ENCODE data around the gene PDE7B.
A peak's percentile ranks its signal among the peaks of the same experiment; 100 is the strongest.

The PDE7B gene

GRCh38 chr6:136087986-136088385, 236.5 kb downstream of the PDE7B start:
- CTCF ChIA-PET, result no interaction called here
- TF ChIP-seq OVOL3 (tag by site-specific recombination; IDR thresholded peaks at IDR 0.05) (no peak), ZNF155 (tag by site-specific recombination; IDR thresholded peaks at IDR 0.05) (no peak), ZNF140 (tag by site-specific recombination; IDR thresholded peaks at IDR 0.05) (no peak), ZNF658 (tag by site-specific recombination; IDR thresholded peaks at IDR 0.05) (no peak), SP7 (tag by site-specific recombination; IDR thresholded peaks at IDR 0.05) (no peak), ZNF768 (tag by site-specific recombination; IDR thresholded peaks at IDR 0.05) (no peak), ZNF221 (tag by site-specific recombination; IDR thresholded peaks at IDR 0.05; ENCODE audit: borderline replicate concordance) (no peak), ZFHX2 (tag by site-specific recombination; conservative IDR thresholded peaks at IDR 0.05) (no peak), ZBTB17 (tag by site-specific recombination; IDR thresholded peaks at IDR 0.05) (no peak), ZNF664 (tag by site-specific recombination; IDR thresholded peaks at IDR 0.05) (no peak), KLF7 (tag by site-specific recombination; IDR thresholded peaks at IDR 0.05; ENCODE audit: borderline replicate concordance) (no peak), SP2 (tag by site-specific recombination; IDR thresholded peaks at IDR 0.05) (no peak), ZNF548 (tag by site-specific recombination; IDR thresholded peaks at IDR 0.05) (no peak), ZNF585B (tag by site-specific recombination; IDR thresholded peaks at IDR 0.05) (no peak), ZNF660 (tag by site-specific recombination; IDR thresholded peaks at IDR 0.05) (no peak), KLF1 (tag by site-specific recombination; IDR thresholded peaks at IDR 0.05) (no peak), ZBTB8A (tag by site-specific recombination; IDR thresholded peaks at IDR 0.05) (no peak)
- TF ChIP-seq, protein P1, sequence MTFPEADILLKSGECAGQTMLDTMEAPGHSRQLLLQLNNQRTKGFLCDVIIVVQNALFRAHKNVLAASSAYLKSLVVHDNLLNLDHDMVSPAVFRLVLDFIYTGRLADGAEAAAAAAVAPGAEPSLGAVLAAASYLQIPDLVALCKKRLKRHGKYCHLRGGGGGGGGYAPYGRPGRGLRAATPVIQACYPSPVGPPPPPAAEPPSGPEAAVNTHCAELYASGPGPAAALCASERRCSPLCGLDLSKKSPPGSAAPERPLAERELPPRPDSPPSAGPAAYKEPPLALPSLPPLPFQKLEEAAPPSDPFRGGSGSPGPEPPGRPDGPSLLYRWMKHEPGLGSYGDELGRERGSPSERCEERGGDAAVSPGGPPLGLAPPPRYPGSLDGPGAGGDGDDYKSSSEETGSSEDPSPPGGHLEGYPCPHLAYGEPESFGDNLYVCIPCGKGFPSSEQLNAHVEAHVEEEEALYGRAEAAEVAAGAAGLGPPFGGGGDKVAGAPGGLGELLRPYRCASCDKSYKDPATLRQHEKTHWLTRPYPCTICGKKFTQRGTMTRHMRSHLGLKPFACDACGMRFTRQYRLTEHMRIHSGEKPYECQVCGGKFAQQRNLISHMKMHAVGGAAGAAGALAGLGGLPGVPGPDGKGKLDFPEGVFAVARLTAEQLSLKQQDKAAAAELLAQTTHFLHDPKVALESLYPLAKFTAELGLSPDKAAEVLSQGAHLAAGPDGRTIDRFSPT (tag by site-specific recombination; IDR thresholded peaks at IDR 0.05), result no peak
- TF ChIP-seq, protein P2, sequence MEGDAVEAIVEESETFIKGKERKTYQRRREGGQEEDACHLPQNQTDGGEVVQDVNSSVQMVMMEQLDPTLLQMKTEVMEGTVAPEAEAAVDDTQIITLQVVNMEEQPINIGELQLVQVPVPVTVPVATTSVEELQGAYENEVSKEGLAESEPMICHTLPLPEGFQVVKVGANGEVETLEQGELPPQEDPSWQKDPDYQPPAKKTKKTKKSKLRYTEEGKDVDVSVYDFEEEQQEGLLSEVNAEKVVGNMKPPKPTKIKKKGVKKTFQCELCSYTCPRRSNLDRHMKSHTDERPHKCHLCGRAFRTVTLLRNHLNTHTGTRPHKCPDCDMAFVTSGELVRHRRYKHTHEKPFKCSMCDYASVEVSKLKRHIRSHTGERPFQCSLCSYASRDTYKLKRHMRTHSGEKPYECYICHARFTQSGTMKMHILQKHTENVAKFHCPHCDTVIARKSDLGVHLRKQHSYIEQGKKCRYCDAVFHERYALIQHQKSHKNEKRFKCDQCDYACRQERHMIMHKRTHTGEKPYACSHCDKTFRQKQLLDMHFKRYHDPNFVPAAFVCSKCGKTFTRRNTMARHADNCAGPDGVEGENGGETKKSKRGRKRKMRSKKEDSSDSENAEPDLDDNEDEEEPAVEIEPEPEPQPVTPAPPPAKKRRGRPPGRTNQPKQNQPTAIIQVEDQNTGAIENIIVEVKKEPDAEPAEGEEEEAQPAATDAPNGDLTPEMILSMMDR (tag by site-specific recombination; IDR thresholded peaks at IDR 0.05), result no peak
- H3K36me3 ChIP-seq (ENCODE audit: control insufficient read depth in 2 of 2, insufficient read depth in 1 of 2, low read length in 2 of 2), result no peaks in the 10 kb centered on the region

DNA sequence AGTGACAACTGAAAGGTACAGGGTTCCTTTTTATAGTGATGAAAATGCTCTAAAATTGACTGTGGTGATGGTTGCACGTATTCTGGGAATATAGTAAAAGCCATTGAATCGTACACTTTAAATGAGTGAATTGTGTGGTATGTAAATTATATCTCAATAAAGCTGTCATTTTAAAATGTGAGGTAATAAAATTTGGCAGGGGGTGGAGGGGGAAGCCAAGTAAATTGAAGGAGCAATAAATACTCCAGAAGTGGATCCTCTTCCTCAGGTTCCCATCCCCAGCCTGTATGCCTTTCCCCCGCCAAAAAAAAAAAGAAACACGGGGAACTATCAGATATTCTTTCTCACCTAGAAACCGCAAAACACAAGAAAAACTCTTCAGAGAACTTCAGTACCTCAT, 237.2 kb downstream of the PDE7B start:
- Histone ChIP-seq H3K4me3 (ENCODE audit: low read depth, low read length) (no peak overlapping the region), H3K9me3 (ENCODE audit: control insufficient read depth, insufficient read depth, low read depth, low read length) (no peaks in the 10 kb centered on the region), H3K4me1 (ENCODE audit: control insufficient read depth, insufficient read depth, low read length) (peaks cover 5% of the 10 kb centered on the region; the same call in 1 of the 2 replicates), H3K27ac (ENCODE audit: extremely low read depth, low read depth, low read length) (no peak overlapping the region), H3K36me3 (ENCODE audit: control insufficient read depth in 2 of 2, insufficient read depth in 1 of 2, low read length in 2 of 2) (no peaks in the 10 kb centered on the region)
- POLR2A ChIA-PET, result no interaction called here
- CTCF ChIA-PET, result no interaction called here
- no peak for TF ChIP-seq ZNF518A (tag by site-specific recombination; conservative IDR thresholded peaks at IDR 0.05; ENCODE audit: low read depth)
- TF ChIP-seq, protein P3, sequence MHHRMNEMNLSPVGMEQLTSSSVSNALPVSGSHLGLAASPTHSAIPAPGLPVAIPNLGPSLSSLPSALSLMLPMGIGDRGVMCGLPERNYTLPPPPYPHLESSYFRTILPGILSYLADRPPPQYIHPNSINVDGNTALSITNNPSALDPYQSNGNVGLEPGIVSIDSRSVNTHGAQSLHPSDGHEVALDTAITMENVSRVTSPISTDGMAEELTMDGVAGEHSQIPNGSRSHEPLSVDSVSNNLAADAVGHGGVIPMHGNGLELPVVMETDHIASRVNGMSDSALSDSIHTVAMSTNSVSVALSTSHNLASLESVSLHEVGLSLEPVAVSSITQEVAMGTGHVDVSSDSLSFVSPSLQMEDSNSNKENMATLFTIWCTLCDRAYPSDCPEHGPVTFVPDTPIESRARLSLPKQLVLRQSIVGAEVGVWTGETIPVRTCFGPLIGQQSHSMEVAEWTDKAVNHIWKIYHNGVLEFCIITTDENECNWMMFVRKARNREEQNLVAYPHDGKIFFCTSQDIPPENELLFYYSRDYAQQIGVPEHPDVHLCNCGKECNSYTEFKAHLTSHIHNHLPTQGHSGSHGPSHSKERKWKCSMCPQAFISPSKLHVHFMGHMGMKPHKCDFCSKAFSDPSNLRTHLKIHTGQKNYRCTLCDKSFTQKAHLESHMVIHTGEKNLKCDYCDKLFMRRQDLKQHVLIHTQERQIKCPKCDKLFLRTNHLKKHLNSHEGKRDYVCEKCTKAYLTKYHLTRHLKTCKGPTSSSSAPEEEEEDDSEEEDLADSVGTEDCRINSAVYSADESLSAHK (tag by site-specific recombination; IDR thresholded peaks at IDR 0.05), result 0 out of 2 replicates have a peak, but pooled peaks have one; percentile 31
- TF ChIP-seq ZNF350 (tag by site-specific recombination; IDR thresholded peaks at IDR 0.05), result no peak
- no peak for TF ChIP-seq ZNF433 (tag by site-specific recombination; IDR thresholded peaks at IDR 0.05; ENCODE audit: low read depth)
- peak; percentile 76 for TF ChIP-seq FEZF1 (tag by site-specific recombination; IDR thresholded peaks at IDR 0.05)
- TF ChIP-seq ZNF324 (tag by site-specific recombination; IDR thresholded peaks at IDR 0.05), result 0 out of 2 replicates have a peak, but pooled peaks have one; percentile 19
- TF ChIP-seq ZNF555 (tag by site-specific recombination; conservative IDR thresholded peaks at IDR 0.05), result no peak

More at GRCh38 chr6:136087986-136088385, 236.5 kb downstream of the PDE7B start:
- Histone ChIP-seq H3K4me3 (ENCODE audit: low read depth, low read length) (no peak overlapping the region), H3K27ac (ENCODE audit: extremely low read depth, low read depth, low read length) (no peak overlapping the region), H3K4me1 (ENCODE audit: control insufficient read depth, insufficient read depth, low read length) (peaks cover 5% of the 10 kb centered on the region; the same call in 1 of the 2 replicates), H3K9me3 (ENCODE audit: control insufficient read depth, insufficient read depth, low read depth, low read length) (no peaks in the 10 kb centered on the region)
- POLR2A ChIA-PET, result no interaction called here

Measured in HEK293 (cell line).